ENCODE data around the gene YEATS4. TPM values are rescaled to one million over a fixed set of nuclear protein-coding genes. Genes with fewer than 3 reads are reported as not detected.

The YEATS4 gene
- total and polyA plus RNA-seq, 10 donors, result 11.3 to 36.5 (median 16.3) TPM

DNA sequence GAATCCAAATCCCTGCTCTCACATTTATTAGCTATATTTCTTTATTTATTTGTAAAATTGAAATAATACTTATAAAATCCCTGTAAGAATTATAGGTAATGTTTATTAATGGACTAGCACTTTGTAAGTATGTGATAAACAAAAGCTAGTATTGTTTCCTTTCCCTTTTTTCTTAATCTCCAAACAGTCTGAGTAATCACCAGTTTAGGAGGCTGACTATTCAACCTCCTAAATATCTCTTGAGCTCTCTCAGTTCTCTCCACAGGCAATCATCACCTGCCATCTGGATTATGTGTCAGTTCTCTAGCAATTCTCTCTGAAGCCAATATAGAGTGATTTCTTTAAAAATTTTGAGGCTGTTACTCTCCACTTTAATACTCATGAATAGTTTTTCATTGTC lies 20.6 kb upstream of the YEATS4 start:
- no peaks in the 10 kb centered on the region for H3K9me3 ChIP-seq
- intact Hi-C loops (cut with DNase I; ENCODE audit: low total_unique reads), result no loop called here
- TF ChIP-seq, protein P1, sequence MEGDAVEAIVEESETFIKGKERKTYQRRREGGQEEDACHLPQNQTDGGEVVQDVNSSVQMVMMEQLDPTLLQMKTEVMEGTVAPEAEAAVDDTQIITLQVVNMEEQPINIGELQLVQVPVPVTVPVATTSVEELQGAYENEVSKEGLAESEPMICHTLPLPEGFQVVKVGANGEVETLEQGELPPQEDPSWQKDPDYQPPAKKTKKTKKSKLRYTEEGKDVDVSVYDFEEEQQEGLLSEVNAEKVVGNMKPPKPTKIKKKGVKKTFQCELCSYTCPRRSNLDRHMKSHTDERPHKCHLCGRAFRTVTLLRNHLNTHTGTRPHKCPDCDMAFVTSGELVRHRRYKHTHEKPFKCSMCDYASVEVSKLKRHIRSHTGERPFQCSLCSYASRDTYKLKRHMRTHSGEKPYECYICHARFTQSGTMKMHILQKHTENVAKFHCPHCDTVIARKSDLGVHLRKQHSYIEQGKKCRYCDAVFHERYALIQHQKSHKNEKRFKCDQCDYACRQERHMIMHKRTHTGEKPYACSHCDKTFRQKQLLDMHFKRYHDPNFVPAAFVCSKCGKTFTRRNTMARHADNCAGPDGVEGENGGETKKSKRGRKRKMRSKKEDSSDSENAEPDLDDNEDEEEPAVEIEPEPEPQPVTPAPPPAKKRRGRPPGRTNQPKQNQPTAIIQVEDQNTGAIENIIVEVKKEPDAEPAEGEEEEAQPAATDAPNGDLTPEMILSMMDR (IDR thresholded peaks at IDR 0.05 in 8 of 11, conservative IDR thresholded peaks at IDR 0.05 in 3 of 11), result no peak
- no peak for TF ChIP-seq POLR2A (IDR thresholded peaks at IDR 0.05)
- no peak for TF ChIP-seq POLR2AphosphoS5 (IDR thresholded peaks at IDR 0.05)
- H3K27ac ChIP-seq, result peak overlapping the region in 5 of 8 donors; percentile 13 to 84 (median 71)
- no peaks in the 10 kb centered on the region for H3K27me3 ChIP-seq (replicated peaks in 1 of 7)
- H3K4me1 ChIP-seq, result peaks cover 0 to 78% (median 32%) of the 10 kb centered on the region in 6 donors
- H3K36me3 ChIP-seq, result no peaks in the 10 kb centered on the region
- H3K4me3 ChIP-seq, result no peak overlapping the region
- DNase-seq, result no peak

GRCh38 chr12:69339999-69340398 lies 19.5 kb upstream of the YEATS4 start:
- intact Hi-C loops (cut with DNase I; ENCODE audit: low total_unique reads), result no loop called here

GRCh38 chr12:69341328-69341727 lies 18.2 kb upstream of the YEATS4 start:
- TF ChIP-seq POLR2A (IDR thresholded peaks at IDR 0.05), result no peak
- TF ChIP-seq, protein P1 (IDR thresholded peaks at IDR 0.05 in 8 of 11, conservative IDR thresholded peaks at IDR 0.05 in 3 of 11), result no peak
- no peak for TF ChIP-seq POLR2AphosphoS5 (IDR thresholded peaks at IDR 0.05)
- Histone ChIP-seq H3K27me3 (replicated peaks in 1 of 7) (no peaks in the 10 kb centered on the region), H3K36me3 (no peaks in the 10 kb centered on the region), H3K4me1 (peaks cover 0 to 81% (median 32%) of the 10 kb centered on the region in 6 donors), H3K9me3 (no peaks in the 10 kb centered on the region), H3K27ac (peak overlapping the region in 3 of 8 donors; percentile 40 to 84 (median 69)), H3K4me3 (no peak overlapping the region)
- no peak for DNase-seq
- intact Hi-C loops (cut with DNase I; ENCODE audit: low total_unique reads), result no loop called here
- 36 to 62% (median 53%) methylated on average over 5 of the region's 5 CpGs for WGBS, 5 donors

More at GRCh38 chr12:69339999-69340398, 19.5 kb upstream of the YEATS4 start:
- Histone ChIP-seq H3K36me3 (no peaks in the 10 kb centered on the region), H3K27ac (peak overlapping the region in 1 of 8 donors; percentile 84), H3K9me3 (no peaks in the 10 kb centered on the region), H3K4me1 (peaks cover 0 to 79% (median 32%) of the 10 kb centered on the region in 6 donors), H3K4me3 (no peak overlapping the region), H3K27me3 (replicated peaks in 1 of 7) (no peaks in the 10 kb centered on the region)
- 50 to 91% (median 67%) methylated on average over 2 of the region's 2 CpGs for WGBS, 5 donors
- TF ChIP-seq POLR2AphosphoS5 (IDR thresholded peaks at IDR 0.05) (no peak), POLR2A (IDR thresholded peaks at IDR 0.05) (no peak)
- TF ChIP-seq, protein P1 (IDR thresholded peaks at IDR 0.05 in 8 of 11, conservative IDR thresholded peaks at IDR 0.05 in 3 of 11), result no peak
- no peak for DNase-seq

- Histone ChIP-seq H3K36me3 (no peaks in the 10 kb centered on the region), H3K27ac (peak overlapping the region in 2 of 8 donors; percentile 69 to 84), H3K4me3 (no peak overlapping the region), H3K4me1 (peaks cover 0 to 76% (median 28%) of the 10 kb centered on the region in 6 donors), H3K9me3 (no peaks in the 10 kb centered on the region), H3K27me3 (replicated peaks in 1 of 7) (no peaks in the 10 kb centered on the region)
- 49 to 78% (median 67%) methylated on average over 2 of the region's 2 CpGs for WGBS, 5 donors
- intact Hi-C loops (cut with DNase I; ENCODE audit: low total_unique reads), result no loop called here
- DNase-seq, result no peak
- TF ChIP-seq, protein P1 (IDR thresholded peaks at IDR 0.05 in 8 of 11, conservative IDR thresholded peaks at IDR 0.05 in 3 of 11), result no peak
- TF ChIP-seq POLR2A (IDR thresholded peaks at IDR 0.05) (no peak), POLR2AphosphoS5 (IDR thresholded peaks at IDR 0.05) (no peak)
Measured at GRCh38 chr12:69342421-69342820, 17.1 kb upstream of the YEATS4 start.
